GM19455 (cell line): ENCODE data around the gene RSPH10B.
"Not testable (repeated sequence)": the region's sequence is repeated elsewhere in the genome, so short reads cannot be mapped to it uniquely, and the experiment has no call there.

Experiments
- ATAC-seq: cut with Tn5 transposase; IDR thresholded peaks from one replicate; pipeline ENCODE4 v1.9.1; 2021; ENCODE audit not compliant: unreplicated experiment

RSPH10B gene

GRCh38 chr7:5930290-5930689 is 40.2 kb downstream of the RSPH10B start:
- ATAC-seq = not testable (repeated sequence)

- ATAC-seq = not testable (repeated sequence)
Observed at GRCh38 chr7:5926263-5926870, 44.1 kb downstream of the RSPH10B start.

GRCh38 chr7:5924630-5925029 is 45.9 kb downstream of the RSPH10B start:
- not testable (repeated sequence) for ATAC-seq

GRCh38 chr7:5924180-5924579 is 46.3 kb downstream of the RSPH10B start:
- ATAC-seq = not testable (repeated sequence)

- ATAC-seq = not testable (repeated sequence)
Observed at GRCh38 chr7:5916529-5916928, 54.0 kb downstream of the RSPH10B start.

- not testable (repeated sequence) for ATAC-seq
Observed at GRCh38 chr7:5908835-5909234, 61.7 kb downstream of the RSPH10B start.

GRCh38 chr7:5904726-5905125 is 65.8 kb downstream of the RSPH10B start:
- ATAC-seq = not testable (repeated sequence)

GRCh38 chr7:5903002-5903401 is 67.5 kb downstream of the RSPH10B start:
- not testable (repeated sequence) for ATAC-seq

- peak; percentile 88 for ATAC-seq
Observed at GRCh38 chr7:5898480-5899224, 71.8 kb downstream of the RSPH10B start, which contains the start of gene CCZ1. TSS of gene CCZ1 (plus strand) at chr7:5898733. CDS start at chr7:5898800, 67 bp downstream.

GRCh38 chr7:5897369-5897919 is 73.0 kb downstream of the RSPH10B start:
- not testable (repeated sequence) for ATAC-seq

- ATAC-seq = no peak
Observed at GRCh38 chr7:5892498-5892897, 78.0 kb downstream of the RSPH10B start.

- not testable (repeated sequence) for ATAC-seq
Observed at GRCh38 chr7:5890244-5890643, 80.2 kb downstream of the RSPH10B start.

GRCh38 chr7:5888021-5888420 is 82.5 kb downstream of the RSPH10B start:
- ATAC-seq = not testable (repeated sequence)

GRCh38 chr7:5884431-5884830 is 86.1 kb downstream of the RSPH10B start:
- not testable (repeated sequence) for ATAC-seq

GRCh38 chr7:5880106-5880505 is 90.4 kb downstream of the RSPH10B start:
- ATAC-seq = not testable (repeated sequence)

- ATAC-seq = not testable (repeated sequence)
Observed at GRCh38 chr7:5879591-5879990, 90.9 kb downstream of the RSPH10B start.
